ENCODE results near the gene PPP2R5A.
A peak's percentile ranks its signal among the peaks of the same experiment; 100 is the strongest.

The PPP2R5A gene

GRCh38 chr1:212261361-212261929 lies 23.8 kb upstream of the PPP2R5A start:
- H3K4me2 ChIP-seq (ENCODE audit: low read depth, low read length, poor library complexity, severe bottlenecking) = no peak overlapping the region
- H3K79me2 ChIP-seq (ENCODE audit: insufficient read depth, low read length) = no peaks in the 10 kb centered on the region
- TF ChIP-seq CTCF (conservative IDR thresholded peaks at IDR 0.05; ENCODE audit: low read length) = no peak
- no peak for TF ChIP-seq EZH2phosphoT487 (IDR thresholded peaks at IDR 0.05; ENCODE audit: borderline replicate concordance)
- H3K4me3 ChIP-seq (ENCODE audit: low read length, poor library complexity, severe bottlenecking) = no peak overlapping the region
- no peaks in the 10 kb centered on the region for H3K27me3 ChIP-seq (ENCODE audit: insufficient read depth, low read length, poor library complexity, severe bottlenecking)
- H3F3A ChIP-seq (ENCODE audit: low read depth) = no peaks in the 10 kb centered on the region
- no peak overlapping the region for H3K9ac ChIP-seq (ENCODE audit: low read depth, low read length, poor library complexity, severe bottlenecking)
- H3K4me1 ChIP-seq (ENCODE audit: insufficient read depth, low read length, poor library complexity, severe bottlenecking) = peaks cover 10% of the 10 kb centered on the region
- no peaks in the 10 kb centered on the region for H3K36me3 ChIP-seq (ENCODE audit: insufficient read depth, low read length)
- H2AFZ ChIP-seq (ENCODE audit: low read length) = no peak overlapping the region
- H4K20me1 ChIP-seq (ENCODE audit: insufficient read depth, low read length, poor library complexity, severe bottlenecking) = no peaks in the 10 kb centered on the region
- no peaks in the 10 kb centered on the region for H3K9me2 ChIP-seq (replicated peaks; ENCODE audit: low read depth, low read length)
- H3K9me3 ChIP-seq (ENCODE audit: insufficient read depth, low read depth, low read length) = no peaks in the 10 kb centered on the region

- Histone ChIP-seq H3K79me2 (ENCODE audit: insufficient read depth, low read length) (no peaks in the 10 kb centered on the region), H4K20me1 (ENCODE audit: insufficient read depth, low read length, poor library complexity, severe bottlenecking) (no peaks in the 10 kb centered on the region), H3F3A (ENCODE audit: low read depth) (no peaks in the 10 kb centered on the region), H3K4me2 (ENCODE audit: low read depth, low read length, poor library complexity, severe bottlenecking) (no peak overlapping the region), H3K4me3 (ENCODE audit: low read length, poor library complexity, severe bottlenecking) (no peak overlapping the region), H3K9ac (ENCODE audit: low read depth, low read length, poor library complexity, severe bottlenecking) (no peak overlapping the region), H3K27me3 (ENCODE audit: insufficient read depth, low read length, poor library complexity, severe bottlenecking) (no peaks in the 10 kb centered on the region), H3K9me2 (replicated peaks; ENCODE audit: low read depth, low read length) (no peaks in the 10 kb centered on the region), H3K9me3 (ENCODE audit: insufficient read depth, low read depth, low read length) (no peaks in the 10 kb centered on the region), H3K36me3 (ENCODE audit: insufficient read depth, low read length) (no peaks in the 10 kb centered on the region), H3K4me1 (ENCODE audit: insufficient read depth, low read length, poor library complexity, severe bottlenecking) (no peaks in the 10 kb centered on the region), H2AFZ (ENCODE audit: low read length) (no peak overlapping the region)
- TF ChIP-seq CTCF (conservative IDR thresholded peaks at IDR 0.05; ENCODE audit: low read length) (no peak), EZH2phosphoT487 (IDR thresholded peaks at IDR 0.05; ENCODE audit: borderline replicate concordance) (no peak)
Observed at GRCh38 chr1:212267017-212267416, 18.2 kb upstream of the PPP2R5A start.

- H2AFZ ChIP-seq (ENCODE audit: low read length) = peak overlapping the region; percentile 63; the same call in 1 of the 2 replicates
- H3K4me3 ChIP-seq (ENCODE audit: low read length, poor library complexity, severe bottlenecking) = no peak overlapping the region
- no peaks in the 10 kb centered on the region for H3K36me3 ChIP-seq (ENCODE audit: insufficient read depth, low read length)
- H3K79me2 ChIP-seq (ENCODE audit: insufficient read depth, low read length) = no peaks in the 10 kb centered on the region
- no peaks in the 10 kb centered on the region for H3F3A ChIP-seq (ENCODE audit: low read depth)
- no peak overlapping the region for H3K4me2 ChIP-seq (ENCODE audit: low read depth, low read length, poor library complexity, severe bottlenecking)
- H3K9me2 ChIP-seq (replicated peaks; ENCODE audit: low read depth, low read length) = no peaks in the 10 kb centered on the region
- TF ChIP-seq CTCF (conservative IDR thresholded peaks at IDR 0.05; ENCODE audit: low read length) (no peak), EZH2phosphoT487 (IDR thresholded peaks at IDR 0.05; ENCODE audit: borderline replicate concordance) (no peak)
- H3K9me3 ChIP-seq (ENCODE audit: insufficient read depth, low read depth, low read length) = no peaks in the 10 kb centered on the region
- no peaks in the 10 kb centered on the region for H4K20me1 ChIP-seq (ENCODE audit: insufficient read depth, low read length, poor library complexity, severe bottlenecking)
- H3K4me1 ChIP-seq (ENCODE audit: insufficient read depth, low read length, poor library complexity, severe bottlenecking) = no peaks in the 10 kb centered on the region
- no peaks in the 10 kb centered on the region for H3K27me3 ChIP-seq (ENCODE audit: insufficient read depth, low read length, poor library complexity, severe bottlenecking)
- H3K9ac ChIP-seq (ENCODE audit: low read depth, low read length, poor library complexity, severe bottlenecking) = no peak overlapping the region
Observed at GRCh38 chr1:212267460-212267859, 17.8 kb upstream of the PPP2R5A start.
